ENCODE results near the gene PIK3R5.

DNA sequence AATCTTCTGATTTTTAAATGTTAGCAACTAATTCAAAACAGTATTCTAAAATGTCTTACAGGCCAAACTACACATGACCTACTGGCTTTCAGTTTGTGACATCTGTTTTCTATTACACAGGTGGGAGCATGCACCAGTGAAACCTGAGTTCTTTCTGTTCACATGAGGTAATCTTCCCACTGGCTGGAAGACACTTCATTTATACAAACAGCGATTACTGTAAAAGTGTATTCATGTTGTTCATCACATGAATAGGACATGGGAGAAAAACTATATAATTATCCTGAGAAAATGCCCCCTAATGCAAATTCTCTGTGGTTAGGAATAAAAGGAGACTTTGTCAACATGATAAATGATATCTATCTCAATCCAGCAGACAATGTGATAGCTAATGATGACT is 11.1 kb upstream of the PIK3R5 start:
- no peak for TF ChIP-seq CREM (CRISPR knock-in tag; IDR thresholded peaks at IDR 0.05)
- TF ChIP-seq ZNF317 (CRISPR knock-in tag; IDR thresholded peaks at IDR 0.05; ENCODE audit: borderline replicate concordance, low read depth), result no peak
- TF ChIP-seq, protein P1, sequence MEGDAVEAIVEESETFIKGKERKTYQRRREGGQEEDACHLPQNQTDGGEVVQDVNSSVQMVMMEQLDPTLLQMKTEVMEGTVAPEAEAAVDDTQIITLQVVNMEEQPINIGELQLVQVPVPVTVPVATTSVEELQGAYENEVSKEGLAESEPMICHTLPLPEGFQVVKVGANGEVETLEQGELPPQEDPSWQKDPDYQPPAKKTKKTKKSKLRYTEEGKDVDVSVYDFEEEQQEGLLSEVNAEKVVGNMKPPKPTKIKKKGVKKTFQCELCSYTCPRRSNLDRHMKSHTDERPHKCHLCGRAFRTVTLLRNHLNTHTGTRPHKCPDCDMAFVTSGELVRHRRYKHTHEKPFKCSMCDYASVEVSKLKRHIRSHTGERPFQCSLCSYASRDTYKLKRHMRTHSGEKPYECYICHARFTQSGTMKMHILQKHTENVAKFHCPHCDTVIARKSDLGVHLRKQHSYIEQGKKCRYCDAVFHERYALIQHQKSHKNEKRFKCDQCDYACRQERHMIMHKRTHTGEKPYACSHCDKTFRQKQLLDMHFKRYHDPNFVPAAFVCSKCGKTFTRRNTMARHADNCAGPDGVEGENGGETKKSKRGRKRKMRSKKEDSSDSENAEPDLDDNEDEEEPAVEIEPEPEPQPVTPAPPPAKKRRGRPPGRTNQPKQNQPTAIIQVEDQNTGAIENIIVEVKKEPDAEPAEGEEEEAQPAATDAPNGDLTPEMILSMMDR (IDR thresholded peaks at IDR 0.05), result no peak
- TF ChIP-seq, protein P2, sequence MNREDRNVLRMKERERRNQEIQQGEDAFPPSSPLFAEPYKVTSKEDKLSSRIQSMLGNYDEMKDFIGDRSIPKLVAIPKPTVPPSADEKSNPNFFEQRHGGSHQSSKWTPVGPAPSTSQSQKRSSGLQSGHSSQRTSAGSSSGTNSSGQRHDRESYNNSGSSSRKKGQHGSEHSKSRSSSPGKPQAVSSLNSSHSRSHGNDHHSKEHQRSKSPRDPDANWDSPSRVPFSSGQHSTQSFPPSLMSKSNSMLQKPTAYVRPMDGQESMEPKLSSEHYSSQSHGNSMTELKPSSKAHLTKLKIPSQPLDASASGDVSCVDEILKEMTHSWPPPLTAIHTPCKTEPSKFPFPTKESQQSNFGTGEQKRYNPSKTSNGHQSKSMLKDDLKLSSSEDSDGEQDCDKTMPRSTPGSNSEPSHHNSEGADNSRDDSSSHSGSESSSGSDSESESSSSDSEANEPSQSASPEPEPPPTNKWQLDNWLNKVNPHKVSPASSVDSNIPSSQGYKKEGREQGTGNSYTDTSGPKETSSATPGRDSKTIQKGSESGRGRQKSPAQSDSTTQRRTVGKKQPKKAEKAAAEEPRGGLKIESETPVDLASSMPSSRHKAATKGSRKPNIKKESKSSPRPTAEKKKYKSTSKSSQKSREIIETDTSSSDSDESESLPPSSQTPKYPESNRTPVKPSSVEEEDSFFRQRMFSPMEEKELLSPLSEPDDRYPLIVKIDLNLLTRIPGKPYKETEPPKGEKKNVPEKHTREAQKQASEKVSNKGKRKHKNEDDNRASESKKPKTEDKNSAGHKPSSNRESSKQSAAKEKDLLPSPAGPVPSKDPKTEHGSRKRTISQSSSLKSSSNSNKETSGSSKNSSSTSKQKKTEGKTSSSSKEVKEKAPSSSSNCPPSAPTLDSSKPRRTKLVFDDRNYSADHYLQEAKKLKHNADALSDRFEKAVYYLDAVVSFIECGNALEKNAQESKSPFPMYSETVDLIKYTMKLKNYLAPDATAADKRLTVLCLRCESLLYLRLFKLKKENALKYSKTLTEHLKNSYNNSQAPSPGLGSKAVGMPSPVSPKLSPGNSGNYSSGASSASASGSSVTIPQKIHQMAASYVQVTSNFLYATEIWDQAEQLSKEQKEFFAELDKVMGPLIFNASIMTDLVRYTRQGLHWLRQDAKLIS (CRISPR knock-in tag; IDR thresholded peaks at IDR 0.05; ENCODE audit: borderline replicate concordance), result no peak
- TF ChIP-seq, protein P3, sequence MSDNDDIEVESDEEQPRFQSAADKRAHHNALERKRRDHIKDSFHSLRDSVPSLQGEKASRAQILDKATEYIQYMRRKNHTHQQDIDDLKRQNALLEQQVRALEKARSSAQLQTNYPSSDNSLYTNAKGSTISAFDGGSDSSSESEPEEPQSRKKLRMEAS (CRISPR knock-in tag; IDR thresholded peaks at IDR 0.05), result no peak
- TF ChIP-seq, protein P4, sequence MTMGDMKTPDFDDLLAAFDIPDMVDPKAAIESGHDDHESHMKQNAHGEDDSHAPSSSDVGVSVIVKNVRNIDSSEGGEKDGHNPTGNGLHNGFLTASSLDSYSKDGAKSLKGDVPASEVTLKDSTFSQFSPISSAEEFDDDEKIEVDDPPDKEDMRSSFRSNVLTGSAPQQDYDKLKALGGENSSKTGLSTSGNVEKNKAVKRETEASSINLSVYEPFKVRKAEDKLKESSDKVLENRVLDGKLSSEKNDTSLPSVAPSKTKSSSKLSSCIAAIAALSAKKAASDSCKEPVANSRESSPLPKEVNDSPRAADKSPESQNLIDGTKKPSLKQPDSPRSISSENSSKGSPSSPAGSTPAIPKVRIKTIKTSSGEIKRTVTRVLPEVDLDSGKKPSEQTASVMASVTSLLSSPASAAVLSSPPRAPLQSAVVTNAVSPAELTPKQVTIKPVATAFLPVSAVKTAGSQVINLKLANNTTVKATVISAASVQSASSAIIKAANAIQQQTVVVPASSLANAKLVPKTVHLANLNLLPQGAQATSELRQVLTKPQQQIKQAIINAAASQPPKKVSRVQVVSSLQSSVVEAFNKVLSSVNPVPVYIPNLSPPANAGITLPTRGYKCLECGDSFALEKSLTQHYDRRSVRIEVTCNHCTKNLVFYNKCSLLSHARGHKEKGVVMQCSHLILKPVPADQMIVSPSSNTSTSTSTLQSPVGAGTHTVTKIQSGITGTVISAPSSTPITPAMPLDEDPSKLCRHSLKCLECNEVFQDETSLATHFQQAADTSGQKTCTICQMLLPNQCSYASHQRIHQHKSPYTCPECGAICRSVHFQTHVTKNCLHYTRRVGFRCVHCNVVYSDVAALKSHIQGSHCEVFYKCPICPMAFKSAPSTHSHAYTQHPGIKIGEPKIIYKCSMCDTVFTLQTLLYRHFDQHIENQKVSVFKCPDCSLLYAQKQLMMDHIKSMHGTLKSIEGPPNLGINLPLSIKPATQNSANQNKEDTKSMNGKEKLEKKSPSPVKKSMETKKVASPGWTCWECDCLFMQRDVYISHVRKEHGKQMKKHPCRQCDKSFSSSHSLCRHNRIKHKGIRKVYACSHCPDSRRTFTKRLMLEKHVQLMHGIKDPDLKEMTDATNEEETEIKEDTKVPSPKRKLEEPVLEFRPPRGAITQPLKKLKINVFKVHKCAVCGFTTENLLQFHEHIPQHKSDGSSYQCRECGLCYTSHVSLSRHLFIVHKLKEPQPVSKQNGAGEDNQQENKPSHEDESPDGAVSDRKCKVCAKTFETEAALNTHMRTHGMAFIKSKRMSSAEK (CRISPR knock-in tag; IDR thresholded peaks at IDR 0.05; ENCODE audit: borderline replicate concordance), result no peak
- TF ChIP-seq, protein P5, sequence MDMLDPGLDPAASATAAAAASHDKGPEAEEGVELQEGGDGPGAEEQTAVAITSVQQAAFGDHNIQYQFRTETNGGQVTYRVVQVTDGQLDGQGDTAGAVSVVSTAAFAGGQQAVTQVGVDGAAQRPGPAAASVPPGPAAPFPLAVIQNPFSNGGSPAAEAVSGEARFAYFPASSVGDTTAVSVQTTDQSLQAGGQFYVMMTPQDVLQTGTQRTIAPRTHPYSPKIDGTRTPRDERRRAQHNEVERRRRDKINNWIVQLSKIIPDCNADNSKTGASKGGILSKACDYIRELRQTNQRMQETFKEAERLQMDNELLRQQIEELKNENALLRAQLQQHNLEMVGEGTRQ (CRISPR knock-in tag; IDR thresholded peaks at IDR 0.05), result no peak
- TF ChIP-seq, protein P6, sequence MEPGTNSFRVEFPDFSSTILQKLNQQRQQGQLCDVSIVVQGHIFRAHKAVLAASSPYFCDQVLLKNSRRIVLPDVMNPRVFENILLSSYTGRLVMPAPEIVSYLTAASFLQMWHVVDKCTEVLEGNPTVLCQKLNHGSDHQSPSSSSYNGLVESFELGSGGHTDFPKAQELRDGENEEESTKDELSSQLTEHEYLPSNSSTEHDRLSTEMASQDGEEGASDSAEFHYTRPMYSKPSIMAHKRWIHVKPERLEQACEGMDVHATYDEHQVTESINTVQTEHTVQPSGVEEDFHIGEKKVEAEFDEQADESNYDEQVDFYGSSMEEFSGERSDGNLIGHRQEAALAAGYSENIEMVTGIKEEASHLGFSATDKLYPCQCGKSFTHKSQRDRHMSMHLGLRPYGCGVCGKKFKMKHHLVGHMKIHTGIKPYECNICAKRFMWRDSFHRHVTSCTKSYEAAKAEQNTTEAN (CRISPR knock-in tag; IDR thresholded peaks at IDR 0.05), result no peak

All from WTC11 (cell line).